ENCODE results near the gene MMP21.

DNA sequence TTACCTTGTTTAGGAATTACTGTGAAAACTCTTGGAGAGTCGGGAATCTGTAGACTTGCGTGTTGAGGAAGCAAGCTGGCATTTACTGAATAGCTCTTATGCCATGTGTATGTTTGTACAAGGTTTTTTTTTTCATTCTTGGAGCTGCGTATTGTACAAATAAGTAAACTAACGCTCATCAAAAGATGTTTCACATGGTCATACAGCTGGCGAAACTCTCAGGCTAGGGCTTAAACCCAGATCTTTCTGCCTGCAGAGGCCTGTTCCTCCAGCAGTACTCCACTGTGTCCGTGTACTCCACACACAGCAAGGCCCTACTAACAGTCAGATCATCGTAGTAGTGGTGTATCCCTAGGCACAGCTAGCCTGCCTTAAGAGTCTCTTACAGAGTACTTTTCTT is 48.7 kb downstream of the MMP21 start:
- TF ChIP-seq, protein P1, sequence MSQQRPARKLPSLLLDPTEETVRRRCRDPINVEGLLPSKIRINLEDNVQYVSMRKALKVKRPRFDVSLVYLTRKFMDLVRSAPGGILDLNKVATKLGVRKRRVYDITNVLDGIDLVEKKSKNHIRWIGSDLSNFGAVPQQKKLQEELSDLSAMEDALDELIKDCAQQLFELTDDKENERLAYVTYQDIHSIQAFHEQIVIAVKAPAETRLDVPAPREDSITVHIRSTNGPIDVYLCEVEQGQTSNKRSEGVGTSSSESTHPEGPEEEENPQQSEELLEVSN (IDR thresholded peaks at IDR 0.05; ENCODE audit: borderline replicate concordance, low read depth): no peak
- TF ChIP-seq POLR2A (IDR thresholded peaks at IDR 0.05; ENCODE audit: low read length) (no peak), SREBF2 (IDR thresholded peaks at IDR 0.05) (no peak), NFE2L2 (conservative IDR thresholded peaks at IDR 0.05; ENCODE audit: low read length) (no peak), CEBPB (IDR thresholded peaks at IDR 0.05) (no peak)
- TF ChIP-seq, protein P2, sequence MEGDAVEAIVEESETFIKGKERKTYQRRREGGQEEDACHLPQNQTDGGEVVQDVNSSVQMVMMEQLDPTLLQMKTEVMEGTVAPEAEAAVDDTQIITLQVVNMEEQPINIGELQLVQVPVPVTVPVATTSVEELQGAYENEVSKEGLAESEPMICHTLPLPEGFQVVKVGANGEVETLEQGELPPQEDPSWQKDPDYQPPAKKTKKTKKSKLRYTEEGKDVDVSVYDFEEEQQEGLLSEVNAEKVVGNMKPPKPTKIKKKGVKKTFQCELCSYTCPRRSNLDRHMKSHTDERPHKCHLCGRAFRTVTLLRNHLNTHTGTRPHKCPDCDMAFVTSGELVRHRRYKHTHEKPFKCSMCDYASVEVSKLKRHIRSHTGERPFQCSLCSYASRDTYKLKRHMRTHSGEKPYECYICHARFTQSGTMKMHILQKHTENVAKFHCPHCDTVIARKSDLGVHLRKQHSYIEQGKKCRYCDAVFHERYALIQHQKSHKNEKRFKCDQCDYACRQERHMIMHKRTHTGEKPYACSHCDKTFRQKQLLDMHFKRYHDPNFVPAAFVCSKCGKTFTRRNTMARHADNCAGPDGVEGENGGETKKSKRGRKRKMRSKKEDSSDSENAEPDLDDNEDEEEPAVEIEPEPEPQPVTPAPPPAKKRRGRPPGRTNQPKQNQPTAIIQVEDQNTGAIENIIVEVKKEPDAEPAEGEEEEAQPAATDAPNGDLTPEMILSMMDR (IDR thresholded peaks at IDR 0.05): no peak
